ENCODE data around the gene ATXN7L3B.
"Not testable (repeated sequence)": the region's sequence is repeated elsewhere in the genome, so short reads cannot be mapped to it uniquely, and the experiment has no call there.

ATXN7L3B gene

GRCh38 chr12:74537707-74538385, at the start of gene ATXN7L3B:
Gene ATXN7L3B, plus strand, starts transcription at chr12:74537835. Its CDS starts 278 bp downstream, at chr12:74538113.
- peak; percentile 92 for DNase-seq (ENCODE audit: low spot score)

GRCh38 chr12:74488134-74488533, 49.5 kb upstream of the ATXN7L3B start:
- no peak for DNase-seq (ENCODE audit: low spot score)

- DNase-seq (ENCODE audit: low spot score) = no peak
These were observed 48.1 kb upstream of the ATXN7L3B start for GRCh38 chr12:74489543-74489942.

GRCh38 chr12:74490390-74491064, 47.1 kb upstream of the ATXN7L3B start:
- no peak for DNase-seq (ENCODE audit: low spot score)

- DNase-seq (ENCODE audit: low spot score) = no peak
These were observed 46.3 kb upstream of the ATXN7L3B start for GRCh38 chr12:74491374-74491773.

GRCh38 chr12:74499192-74499591, 38.4 kb upstream of the ATXN7L3B start:
- no peak for DNase-seq (ENCODE audit: low spot score)

GRCh38 chr12:74508873-74509657, 28.6 kb upstream of the ATXN7L3B start:
- DNase-seq (ENCODE audit: low spot score) = not testable (repeated sequence)

- no peak for DNase-seq (ENCODE audit: low spot score)
These were observed 27.7 kb upstream of the ATXN7L3B start for GRCh38 chr12:74509886-74510285.

GRCh38 chr12:74514098-74514872, 23.4 kb upstream of the ATXN7L3B start:
- no peak for DNase-seq (ENCODE audit: low spot score)

- DNase-seq (ENCODE audit: low spot score) = no peak
These were observed 21.8 kb upstream of the ATXN7L3B start for GRCh38 chr12:74515849-74516248.

GRCh38 chr12:74526535-74526934, 11.1 kb upstream of the ATXN7L3B start:
- DNase-seq (ENCODE audit: low spot score) = no peak

- no peak for DNase-seq (ENCODE audit: low spot score)
These were observed 10.1 kb upstream of the ATXN7L3B start for GRCh38 chr12:74527491-74527890.

GRCh38 chr12:74530676-74531075, 7.0 kb upstream of the ATXN7L3B start:
- DNase-seq (ENCODE audit: low spot score) = no peak

GRCh38 chr12:74535536-74535935, 2.1 kb upstream of the ATXN7L3B start:
- no peak for DNase-seq (ENCODE audit: low spot score)

- DNase-seq (ENCODE audit: low spot score) = peak; percentile 71
These were observed 419 bp upstream of the ATXN7L3B start for GRCh38 chr12:74537126-74537706.

GRCh38 chr12:74538491-74539258, 1.0 kb downstream of the ATXN7L3B start:
- DNase-seq (ENCODE audit: low spot score) = peak; percentile 21

- DNase-seq (ENCODE audit: low spot score) = no peak
These were observed 1.6 kb downstream of the ATXN7L3B start for GRCh38 chr12:74539261-74539660.

- DNase-seq (ENCODE audit: low spot score) = peak; percentile 15
These were observed 2.3 kb downstream of the ATXN7L3B start for GRCh38 chr12:74539765-74540526.

GRCh38 chr12:74541074-74541473, 3.4 kb downstream of the ATXN7L3B start:
- no peak for DNase-seq (ENCODE audit: low spot score)

GRCh38 chr12:74547249-74547648, 9.6 kb downstream of the ATXN7L3B start:
- DNase-seq (ENCODE audit: low spot score) = no peak

All from hematopoietic multipotent progenitor cell treated with erythropoietin and hydrocortisone succinate and interleukin-3 and kit ligand, for 15 days (in vitro differentiated cells).